Aorta (tissue), 5 donors: ENCODE data around the gene NDUFS3. TPM values are rescaled to one million over a fixed set of nuclear protein-coding genes. Genes with fewer than 3 reads are reported as not detected.

Source experiments
- ATAC-seq: fragments of 200-7000 bp; cut with Tn5 transposase; one replicate; pipeline ENCODE4 v1.9.1; 2022; ENCODE audit warnings: moderate library complexity; ENCODE audit not compliant: low FRiP score
- DNase-seq, 2 donors: peaks; one replicate each; pipeline ENCODE4 v3.0.0-alpha.2; 2020
- H3K27ac ChIP-seq, 2 donors: one replicate each; pipeline ENCODE4 v1.5.1; 2013; ENCODE audit warnings: low read length in 2 of 2, mild to moderate bottlenecking in 2 of 2, moderate library complexity in 2 of 2, control low read depth in 1 of 2, inconsistent platforms in 1 of 2, low read depth in 1 of 2
- H3K27me3 ChIP-seq, 2 donors: one replicate each; pipeline ENCODE4 v1.6.1; 2013; ENCODE audit warnings: control low read depth in 1 of 2, low read length in 1 of 2, mild to moderate bottlenecking in 1 of 2, moderate library complexity in 1 of 2; ENCODE audit not compliant: insufficient read depth in 2 of 2, control insufficient read depth in 1 of 2
- H3K36me3 ChIP-seq, 2 donors: one replicate each; pipeline ENCODE4 v1.6.1; 2013; ENCODE audit warnings: control low read depth in 1 of 2, low read length in 1 of 2, mild to moderate bottlenecking in 1 of 2; ENCODE audit not compliant: insufficient read depth in 2 of 2, control insufficient read depth in 1 of 2
- H3K4me1 ChIP-seq, 2 donors: one replicate each; pipeline ENCODE4 v1.6.1; 2013; ENCODE audit warnings: low read length in 2 of 2, control low read depth in 1 of 2, mild to moderate bottlenecking in 1 of 2, moderate library complexity in 1 of 2; ENCODE audit not compliant: insufficient read depth in 2 of 2, control insufficient read depth in 1 of 2
- H3K4me3 ChIP-seq, 2 donors: one replicate each; pipeline ENCODE4 v1.5.1; 2013; ENCODE audit warnings: low read length in 2 of 2, control low read depth in 1 of 2, mild to moderate bottlenecking in 1 of 2
- H3K9me3 ChIP-seq: one replicate; pipeline ENCODE4 v1.6.1; 2013; ENCODE audit warnings: mild to moderate bottlenecking, low read length; ENCODE audit not compliant: control insufficient read depth
- WGBS, 2 donors: extraction: QIAGEN DNeasy Blood & Tissue Kit; methylation state at CpG; one replicate each; pipeline ENCODE4 v1.1.7; 2013; 5-methylcytosine and 5-hydroxymethylcytosine counted together
- intact Hi-C, 2 donors: fragments of 100-400 bp; cut with DNase I; formaldehyde crosslinking; loops; one replicate each; pipeline versions ENCODE4 v1.14.2 to v1.15.0; 2022
- polyA plus RNA-seq, 2 donors: library from polyadenylated mRNA; stranded (reverse); fragments of 200-250 nt; gene quantifications; one replicate each; pipeline ENCODE4 v1.2.3, GENCODE V29; 2013
- total RNA-seq, 2 donors: library from RNA; stranded (reverse); fragmentation: NEBNext Ultra II Directional; extraction: Animal tissue kit (Norgen Biotek cat#: 25700); gene quantifications; one replicate each; pipeline ENCODE4 v1.2.1, GENCODE V29; 2021
- donor health status: healthy with polysubstance abuse.
- donor health status: Bipolar disorder and iron deficiency.
- donor health status: DM: no; HTN: no; CAD: no.
- donor health status: DM: no; HTN: no; CAD: no.
- donor health status: DM: yes; HTN: yes; CAD: no.

NDUFS3 gene
- total and polyA plus RNA-seq, 4 donors: 52.2 to 106 (median 68.3) TPM

DNA sequence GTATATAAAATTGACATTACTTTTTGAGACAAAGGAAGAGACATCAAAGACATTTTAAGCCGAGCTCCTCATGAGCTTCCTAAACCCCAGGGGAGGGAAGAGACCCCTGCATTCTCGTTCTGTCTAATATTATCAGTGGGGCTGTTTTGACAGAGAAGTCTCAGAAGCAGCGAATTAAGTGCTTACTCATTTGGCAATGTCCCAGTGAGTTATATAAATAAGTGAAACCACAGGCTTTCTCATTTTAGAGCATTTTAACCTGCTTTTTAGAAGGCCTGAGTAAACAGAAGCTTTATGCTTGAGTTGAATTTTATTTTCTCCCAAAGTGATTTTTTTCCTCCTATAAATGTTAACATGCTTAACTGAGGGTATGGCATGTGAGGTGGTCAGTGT, 38.5 kb downstream of the NDUFS3 start:
- no peaks in the 10 kb centered on the region for H3K4me1 ChIP-seq
- no peak for DNase-seq
- 58 to 60% methylated on average over 3 of the region's 3 CpGs for WGBS, 2 donors
- H3K9me3 ChIP-seq: no peaks in the 10 kb centered on the region
- no peaks in the 10 kb centered on the region for H3K27me3 ChIP-seq
- intact Hi-C loops: no loop called here
- no peak overlapping the region for H3K27ac ChIP-seq
- no peak for ATAC-seq
- H3K4me3 ChIP-seq: no peak overlapping the region
- no peaks in the 10 kb centered on the region for H3K36me3 ChIP-seq

DNA sequence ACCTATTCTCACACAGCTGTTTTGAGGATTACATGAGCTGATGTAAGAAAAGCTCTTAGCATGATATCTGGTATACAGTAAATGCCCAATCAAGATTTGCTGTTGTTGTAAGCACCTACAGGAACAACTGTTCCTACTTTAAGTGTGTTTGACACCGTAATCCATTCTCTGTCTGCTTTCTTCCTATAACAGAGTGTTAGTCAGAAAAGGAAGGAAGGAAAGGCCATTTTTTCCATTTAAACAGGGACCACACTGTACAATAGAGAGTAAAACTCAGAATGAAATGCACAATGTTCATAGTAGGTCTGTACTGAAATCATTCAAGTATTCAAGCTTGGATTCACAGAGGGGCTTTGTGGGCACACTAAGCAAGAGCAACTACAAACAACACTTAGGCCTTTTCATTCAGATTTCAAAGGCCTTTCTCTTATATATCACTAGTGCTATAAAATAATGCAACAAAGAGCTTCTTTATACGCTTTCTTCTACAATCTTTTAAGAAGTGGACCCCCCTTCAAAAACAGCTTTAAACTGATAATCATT, 42.0 kb downstream of the NDUFS3 start:
- intact Hi-C loops: no loop called here
- Histone ChIP-seq H3K27ac (no peak overlapping the region), H3K4me1 (no peaks in the 10 kb centered on the region), H3K4me3 (no peak overlapping the region), H3K36me3 (no peaks in the 10 kb centered on the region), H3K9me3 (no peaks in the 10 kb centered on the region), H3K27me3 (no peaks in the 10 kb centered on the region)
- no peak for ATAC-seq
- no peak for DNase-seq
- 84 to 91% methylated on average over 2 of the region's 2 CpGs for WGBS, 2 donors

DNA sequence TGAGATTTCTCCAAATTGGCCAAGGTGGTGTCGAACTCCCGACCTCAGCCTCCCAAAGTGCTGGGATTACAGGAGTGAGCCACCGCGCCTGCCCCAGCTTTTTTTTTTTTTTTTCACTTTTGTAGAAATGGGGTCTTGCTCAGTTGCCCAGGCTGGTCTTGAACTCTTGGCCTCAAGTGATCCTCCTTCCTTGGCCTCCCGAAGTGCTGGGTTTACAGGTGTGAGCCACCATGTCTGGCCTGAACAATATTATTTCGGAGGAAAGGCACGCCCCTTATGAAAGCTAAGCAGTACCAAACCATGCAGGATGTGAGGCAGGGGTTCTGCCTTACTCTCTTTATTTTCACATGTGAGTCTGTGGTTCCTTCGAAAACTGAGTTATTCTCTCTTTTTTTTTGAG, 47.4 kb downstream of the NDUFS3 start:
- WGBS, 2 donors: 97 to 99% methylated on average over 8 of the region's 8 CpGs
- DNase-seq: no peak
- Histone ChIP-seq H3K9me3 (no peaks in the 10 kb centered on the region), H3K4me1 (no peaks in the 10 kb centered on the region), H3K4me3 (no peak overlapping the region), H3K36me3 (peaks cover 2 to 4% of the 10 kb centered on the region in 2 donors), H3K27me3 (no peaks in the 10 kb centered on the region), H3K27ac (no peak overlapping the region)
- intact Hi-C loops: no loop called here
- ATAC-seq: no peak

DNA sequence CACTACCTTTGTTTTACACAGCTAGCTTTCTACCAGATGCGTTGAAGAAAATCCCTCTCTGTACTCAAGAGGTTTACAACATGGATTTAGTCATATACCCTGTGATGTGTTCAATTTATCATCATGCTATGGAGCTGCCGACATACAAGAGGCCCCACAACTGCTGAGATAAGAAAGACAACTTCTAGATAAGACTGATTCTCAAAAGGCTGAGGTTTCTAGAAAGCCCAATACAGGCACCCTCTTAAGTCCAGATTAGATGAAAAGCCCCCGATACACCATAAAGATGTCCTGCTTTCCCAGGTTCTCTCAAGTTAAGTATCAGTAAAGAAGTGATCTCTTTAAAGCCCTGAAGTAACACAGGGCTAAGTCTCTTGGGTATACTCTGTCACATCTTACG, 49.2 kb downstream of the NDUFS3 start:
- no peaks in the 10 kb centered on the region for H3K27me3 ChIP-seq
- H3K4me3 ChIP-seq: no peak overlapping the region
- peaks cover 4% of the 10 kb centered on the region in 2 donors for H3K36me3 ChIP-seq
- no peak overlapping the region for H3K27ac ChIP-seq
- no peaks in the 10 kb centered on the region for H3K9me3 ChIP-seq
- intact Hi-C loops: no loop called here
- WGBS, 2 donors: 82 to 86% methylated on average over 4 of the region's 4 CpGs
- no peaks in the 10 kb centered on the region for H3K4me1 ChIP-seq
- DNase-seq (no peak), ATAC-seq (no peak)

DNA sequence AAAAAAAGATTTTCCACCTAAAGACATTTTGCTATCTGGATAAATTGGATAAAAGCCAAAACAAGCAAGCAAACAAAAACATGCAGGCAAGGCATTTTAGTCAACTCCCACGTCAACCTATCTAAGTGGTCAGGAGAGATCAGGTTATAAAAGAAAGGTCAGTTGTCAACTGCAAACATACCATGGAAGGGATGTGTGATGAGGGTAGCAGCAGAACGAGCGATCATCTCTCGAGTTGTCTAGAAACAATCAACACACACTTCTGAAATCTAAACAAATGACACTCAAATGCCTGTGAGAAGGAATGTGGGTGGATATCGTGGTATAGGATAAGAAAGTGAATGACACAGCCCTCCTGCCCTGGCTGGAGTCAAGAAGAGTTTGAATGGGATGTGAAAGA, 52.6 kb downstream of the NDUFS3 start:
- intact Hi-C loops: no loop called here
- ATAC-seq: no peak
- H3K4me3 ChIP-seq: no peak overlapping the region
- no peak for DNase-seq
- H3K27ac ChIP-seq: no peak overlapping the region
- H3K4me1 ChIP-seq: no peaks in the 10 kb centered on the region
- H3K27me3 ChIP-seq: no peaks in the 10 kb centered on the region
- H3K36me3 ChIP-seq: peaks cover 4 to 6% of the 10 kb centered on the region in 2 donors
- 72 to 77% methylated on average over 5 of the region's 5 CpGs for whole genome bisulfite sequencing, 2 donors
- no peaks in the 10 kb centered on the region for H3K9me3 ChIP-seq

Other genes starting within 250 kb of the NDUFS3 start
- under 1 TPM; 0.15 to 0.42 TPM for gene MYBPC3, start 226.4 kb upstream of the NDUFS3 start, total RNA-seq
- 1 to 10 TPM in 1 of 2 donors, under 1 TPM in 1; 0.03 to 1.9 TPM for gene MYBPC3, start 226.4 kb upstream of the NDUFS3 start, polyA plus RNA-seq
- 10 to 100 TPM; 41.0 to 56.0 TPM for gene SPI1, start 200.5 kb upstream of the NDUFS3 start, total RNA-seq
- 10 to 100 TPM in 1 of 2 donors, 1 to 10 TPM in 1; 6.3 to 37.8 TPM for gene SPI1, start 200.5 kb upstream of the NDUFS3 start, polyA plus RNA-seq
- gene SLC39A13, start 170.5 kb upstream of the NDUFS3 start, total RNA-seq: 10 to 100 TPM; 75.1 to 88.9 TPM
- gene SLC39A13, start 170.5 kb upstream of the NDUFS3 start, polyA plus RNA-seq: 100 to 1,000 TPM in 1 of 2 donors, 10 to 100 TPM in 1; 34.7 to 118 TPM
- gene PSMC3, start 152.6 kb upstream of the NDUFS3 start, total RNA-seq: 100 to 1,000 TPM in 1 of 2 donors, 10 to 100 TPM in 1; 84.2 to 117 TPM
- 100 to 1,000 TPM; 181 to 204 TPM for gene PSMC3, start 152.6 kb upstream of the NDUFS3 start, polyA plus RNA-seq
- under 1 TPM; 0.66 to 0.71 TPM for gene RAPSN, start 129.9 kb upstream of the NDUFS3 start, total RNA-seq
- under 1 TPM in 1 of 2 donors, not detected in 1; 0.46 TPM for gene RAPSN, start 129.9 kb upstream of the NDUFS3 start, polyA plus RNA-seq
- 100 to 1,000 TPM in 1 of 2 donors, 10 to 100 TPM in 1; 98.5 to 114 TPM for gene CELF1, start 25.9 kb upstream of the NDUFS3 start, total RNA-seq
- 10 to 100 TPM; 11.3 to 17.7 TPM for gene CELF1, start 25.9 kb upstream of the NDUFS3 start, polyA plus RNA-seq
- 10 to 100 TPM; 25.6 to 26.1 TPM for gene PTPMT1, start 13.5 kb upstream of the NDUFS3 start, total RNA-seq
- 10 to 100 TPM; 45.9 to 51.5 TPM for gene PTPMT1, start 13.5 kb upstream of the NDUFS3 start, polyA plus RNA-seq
- gene KBTBD4, start 104 bp upstream of the NDUFS3 start, total RNA-seq: 10 to 100 TPM; 11.1 to 13.5 TPM
- gene KBTBD4, start 104 bp upstream of the NDUFS3 start, polyA plus RNA-seq: 10 to 100 TPM in 1 of 2 donors, 1 to 10 TPM in 1; 8.9 to 13.3 TPM
- 1 to 10 TPM; 1.7 to 4.8 TPM for gene FAM180B, start 7.6 kb downstream of the NDUFS3 start, total RNA-seq
- gene FAM180B, start 7.6 kb downstream of the NDUFS3 start, polyA plus RNA-seq: under 1 TPM in 1 of 2 donors, not detected in 1; 0.38 TPM
- gene C1QTNF4, start 15.3 kb downstream of the NDUFS3 start, total RNA-seq: 1 to 10 TPM; 2.3 TPM
- 1 to 10 TPM in 1 of 2 donors, under 1 TPM in 1; 0.63 to 3.1 TPM for gene C1QTNF4, start 15.3 kb downstream of the NDUFS3 start, polyA plus RNA-seq
- gene MTCH2, start 63.5 kb downstream of the NDUFS3 start, total RNA-seq: 10 to 100 TPM; 34.8 to 43.7 TPM
- gene MTCH2, start 63.5 kb downstream of the NDUFS3 start, polyA plus RNA-seq: 10 to 100 TPM; 28.6 to 47.8 TPM
- gene AGBL2, start 136.3 kb downstream of the NDUFS3 start, total RNA-seq: 1 to 10 TPM in 1 of 2 donors, under 1 TPM in 1; 0.75 to 2.0 TPM
- gene AGBL2, start 136.3 kb downstream of the NDUFS3 start, polyA plus RNA-seq: 1 to 10 TPM in 1 of 2 donors, not detected in 1; 1.6 TPM
- gene FNBP4, start 188.3 kb downstream of the NDUFS3 start, total RNA-seq: 100 to 1,000 TPM; 122 to 140 TPM
- 10 to 100 TPM in 1 of 2 donors, 1 to 10 TPM in 1; 8.1 to 65.3 TPM for gene FNBP4, start 188.3 kb downstream of the NDUFS3 start, polyA plus RNA-seq